NCI-H1694 (cell line): ENCODE results near the gene MTG1.
"Not testable (repeated sequence)": the region's sequence is repeated elsewhere in the genome, so short reads cannot be mapped to it uniquely, and the experiment has no call there.

Experiments used
- DNase-seq: peaks from one replicate; lab custom pipeline; 2025; lab: John Stamatoyannopoulos, UW

MTG1 gene

GRCh38 chr10:133424102-133424501 is 30.1 kb downstream of the MTG1 start:
- not testable (repeated sequence) for DNase-seq

GRCh38 chr10:133424601-133425000 is 30.6 kb downstream of the MTG1 start, which contains the start of gene SPRN:
TSS of gene SPRN (minus strand) at chr10:133424625. CDS start at chr10:133423681, 944 bp downstream.
- not testable (repeated sequence) for DNase-seq

DNA sequence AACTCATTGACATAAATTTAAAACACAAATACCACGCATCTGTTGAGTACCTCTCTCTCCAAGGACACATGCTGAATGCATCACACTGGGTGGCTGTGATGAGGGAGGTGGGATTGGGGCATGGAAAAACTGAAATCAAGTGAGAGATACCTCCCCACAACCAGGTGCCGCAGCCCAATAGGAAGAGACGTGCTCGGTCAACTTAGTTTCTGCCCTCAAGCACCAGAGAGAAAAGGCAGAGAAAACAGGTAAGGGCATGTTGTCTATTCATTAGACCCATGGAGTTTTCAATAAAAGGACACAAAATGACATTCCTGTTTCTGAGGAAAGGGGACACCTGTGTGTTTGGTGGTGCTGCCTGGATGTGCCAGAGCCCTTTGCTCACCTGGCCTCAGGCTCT is 35.6 kb downstream of the MTG1 start:
- not testable (repeated sequence) for DNase-seq

- DNase-seq = not testable (repeated sequence)
Measured at GRCh38 chr10:133431888-133432613, 38.1 kb downstream of the MTG1 start.

- not testable (repeated sequence) for DNase-seq
Measured at GRCh38 chr10:133432789-133433188, 38.8 kb downstream of the MTG1 start.

DNA sequence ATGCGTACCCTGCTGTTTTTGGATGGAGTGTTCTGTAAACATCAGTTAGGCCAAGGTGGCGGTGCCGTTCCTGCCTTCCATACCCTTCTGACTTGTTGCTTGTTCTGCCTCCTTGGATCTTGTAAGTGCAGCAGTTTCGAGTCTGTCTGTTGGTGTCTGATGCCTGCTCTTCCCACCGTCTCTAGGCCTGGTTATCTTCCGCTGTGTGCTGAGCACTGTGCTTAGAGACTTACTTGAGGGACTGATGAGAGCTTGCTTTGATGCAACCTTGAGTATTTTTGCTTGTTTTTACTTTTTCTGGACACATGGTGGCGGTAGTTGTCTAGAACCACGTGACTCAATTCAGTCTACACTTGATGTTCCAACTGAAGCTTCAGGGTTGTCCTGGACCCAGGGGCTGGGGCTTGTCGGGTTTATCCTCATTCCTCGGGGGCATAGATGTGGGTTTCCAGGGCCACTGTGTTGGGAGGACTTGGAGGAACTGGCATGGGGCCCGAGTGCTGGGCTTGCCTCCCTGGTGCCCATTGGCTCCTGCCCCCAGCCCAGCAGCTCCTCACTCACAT is 44.8 kb downstream of the MTG1 start:
- peak; percentile 3 for DNase-seq

DNA sequence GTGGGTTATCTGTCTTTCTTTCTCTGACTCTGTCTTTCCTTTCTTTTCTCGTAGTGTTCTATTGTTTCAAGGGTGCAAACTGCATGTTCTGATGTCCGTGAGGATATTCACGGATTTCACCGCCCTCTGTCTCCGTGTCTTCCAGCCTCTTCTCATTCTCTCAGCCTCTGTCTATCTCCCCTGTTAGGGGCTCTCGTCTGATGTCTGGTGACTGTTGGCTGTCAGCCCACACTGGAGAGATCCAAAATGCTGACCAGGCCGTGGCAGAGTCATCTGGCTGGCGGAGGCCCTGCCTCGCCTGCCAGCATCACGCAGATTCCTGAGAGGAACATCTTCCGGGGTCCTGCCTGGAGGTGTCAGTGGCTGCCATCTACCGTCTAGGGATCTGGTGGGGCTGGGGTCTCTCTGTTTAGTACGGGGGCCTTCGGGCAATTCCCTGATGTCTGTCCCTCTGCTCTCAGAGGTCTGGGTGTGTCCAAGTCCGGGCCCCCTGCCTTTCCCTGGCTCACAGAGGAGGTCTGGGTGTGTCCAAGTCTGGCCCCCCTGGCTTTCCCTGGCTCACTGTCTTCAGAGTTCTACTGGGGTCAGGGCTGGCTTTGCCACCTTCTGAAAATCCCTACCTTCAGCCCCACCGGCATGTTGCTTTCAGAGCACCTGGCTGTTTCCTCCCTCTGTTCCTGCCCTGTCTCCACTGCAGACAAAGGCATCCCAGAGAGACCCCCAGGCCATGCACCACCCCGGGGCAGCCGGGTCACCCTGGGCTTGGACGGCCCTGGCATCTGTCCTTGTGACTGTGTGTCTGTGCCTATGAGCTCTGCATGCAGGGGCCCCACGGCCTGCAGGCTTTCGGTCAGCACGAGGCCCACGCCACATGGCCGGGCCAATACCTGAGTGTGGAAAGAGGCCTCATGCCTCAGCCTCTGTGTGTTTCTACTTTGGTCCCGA is 45.8 kb downstream of the MTG1 start:
- DNase-seq = no peak

DNA sequence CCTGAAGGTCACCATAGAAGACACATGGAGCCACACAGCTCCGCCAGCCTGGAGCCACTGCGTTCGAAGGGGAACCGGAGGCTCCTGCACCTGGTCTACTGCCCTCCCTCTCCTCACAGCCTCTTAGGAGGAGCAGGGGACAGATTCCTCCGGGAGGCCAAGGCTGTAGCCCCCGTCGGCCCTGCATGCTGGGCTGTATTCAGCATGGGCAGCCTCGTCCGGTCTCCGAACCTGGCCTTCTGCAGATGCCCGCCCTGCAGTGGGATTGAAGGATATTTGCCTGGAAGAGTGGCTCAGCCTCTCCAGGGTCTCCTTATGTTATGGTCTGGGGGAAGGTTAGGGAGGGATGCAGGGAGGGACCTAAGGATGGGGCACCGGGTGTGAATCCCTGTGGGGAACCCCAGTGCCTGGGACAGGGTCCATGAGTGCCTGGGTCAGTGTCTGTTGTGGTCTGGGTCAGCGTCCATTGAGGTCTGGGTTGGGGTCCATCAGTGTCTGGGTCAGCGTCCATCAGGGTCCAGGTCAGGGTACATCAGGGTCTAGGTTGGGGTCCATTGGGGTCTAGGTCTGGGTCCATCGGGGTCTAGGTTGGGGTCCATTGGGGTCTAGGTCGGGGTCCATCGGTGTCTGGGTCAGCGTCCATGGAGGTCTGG is 46.8 kb downstream of the MTG1 start:
- no peak for DNase-seq

DNA sequence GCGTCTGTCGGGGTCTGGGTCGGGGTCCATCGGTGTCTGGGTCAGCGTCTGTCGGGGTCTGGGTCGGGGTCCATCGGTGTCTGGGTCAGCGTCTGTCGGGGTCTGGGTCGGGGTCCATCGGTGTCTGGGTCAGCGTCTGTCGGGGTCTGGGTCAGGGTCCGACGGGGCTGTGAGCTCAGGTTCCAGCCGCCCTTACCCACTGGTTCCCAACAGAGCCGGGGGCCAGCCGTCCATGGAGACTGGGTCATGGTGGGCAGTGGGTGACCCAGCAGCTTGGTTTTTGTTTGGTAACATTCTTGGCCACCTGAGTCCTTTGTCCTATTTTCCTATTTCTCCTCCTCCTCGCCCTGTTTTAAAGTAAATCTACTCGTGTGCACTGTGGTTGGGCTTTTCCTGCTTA is 47.4 kb downstream of the MTG1 start:
- not testable (repeated sequence) for DNase-seq

DNA sequence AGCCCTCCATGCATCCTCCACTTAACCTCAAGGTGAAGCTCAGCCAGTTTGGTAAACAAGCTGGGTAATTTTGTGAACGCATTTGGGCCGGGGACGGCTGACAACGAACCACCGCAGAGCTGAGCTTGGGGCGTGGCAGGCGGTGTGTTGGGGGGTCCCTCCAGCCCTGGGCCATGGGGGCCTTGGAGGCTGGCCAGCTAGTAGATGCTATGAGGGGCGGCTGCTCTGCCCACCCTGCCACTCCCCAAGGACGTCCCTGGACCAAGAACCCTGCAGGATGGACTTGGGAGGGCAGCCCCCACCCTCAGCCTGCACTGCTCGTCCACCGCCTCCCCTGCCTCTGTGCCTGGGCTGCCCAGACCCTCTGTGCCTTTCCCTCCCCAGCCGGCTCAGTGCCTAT is 47.8 kb downstream of the MTG1 start:
- DNase-seq = no peak

DNA sequence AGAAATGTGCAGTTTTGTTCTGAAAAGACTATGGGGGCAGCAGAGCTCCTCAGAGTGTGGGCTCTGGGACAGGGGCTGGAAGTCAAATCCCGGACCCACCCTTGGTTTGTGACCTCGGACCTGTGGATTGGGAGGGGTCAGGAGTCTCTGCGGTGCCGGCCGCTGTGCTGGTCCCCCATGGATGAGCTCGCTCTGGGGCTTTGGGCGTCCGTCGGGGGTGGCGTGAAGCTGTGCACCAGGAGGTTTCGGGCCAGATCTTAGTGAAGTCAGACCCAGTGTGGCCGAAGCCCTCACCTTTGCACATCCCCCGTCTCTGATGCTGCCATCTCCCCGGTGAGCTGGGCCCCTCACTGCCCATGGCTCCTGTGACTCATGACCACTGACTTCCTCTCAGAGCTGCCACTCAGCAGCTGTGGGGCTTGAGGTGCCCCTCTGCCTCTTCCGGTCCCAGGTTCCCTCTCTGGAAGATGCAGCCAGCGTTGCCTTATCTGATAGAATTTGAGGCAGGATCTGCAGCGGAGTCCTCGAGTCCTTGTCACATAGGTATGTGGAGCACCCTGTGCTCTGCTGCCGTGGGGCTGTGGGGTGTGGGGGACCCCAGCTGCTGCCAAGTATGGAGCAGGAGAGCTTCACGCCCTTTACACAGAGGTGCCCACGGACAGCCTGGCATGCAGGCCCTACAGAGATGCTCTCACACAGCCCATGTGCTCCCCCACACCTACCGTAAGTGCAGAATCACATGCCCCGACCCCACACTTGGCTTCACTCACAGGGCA is 48.4 kb downstream of the MTG1 start:
- DNase-seq = no peak

DNA sequence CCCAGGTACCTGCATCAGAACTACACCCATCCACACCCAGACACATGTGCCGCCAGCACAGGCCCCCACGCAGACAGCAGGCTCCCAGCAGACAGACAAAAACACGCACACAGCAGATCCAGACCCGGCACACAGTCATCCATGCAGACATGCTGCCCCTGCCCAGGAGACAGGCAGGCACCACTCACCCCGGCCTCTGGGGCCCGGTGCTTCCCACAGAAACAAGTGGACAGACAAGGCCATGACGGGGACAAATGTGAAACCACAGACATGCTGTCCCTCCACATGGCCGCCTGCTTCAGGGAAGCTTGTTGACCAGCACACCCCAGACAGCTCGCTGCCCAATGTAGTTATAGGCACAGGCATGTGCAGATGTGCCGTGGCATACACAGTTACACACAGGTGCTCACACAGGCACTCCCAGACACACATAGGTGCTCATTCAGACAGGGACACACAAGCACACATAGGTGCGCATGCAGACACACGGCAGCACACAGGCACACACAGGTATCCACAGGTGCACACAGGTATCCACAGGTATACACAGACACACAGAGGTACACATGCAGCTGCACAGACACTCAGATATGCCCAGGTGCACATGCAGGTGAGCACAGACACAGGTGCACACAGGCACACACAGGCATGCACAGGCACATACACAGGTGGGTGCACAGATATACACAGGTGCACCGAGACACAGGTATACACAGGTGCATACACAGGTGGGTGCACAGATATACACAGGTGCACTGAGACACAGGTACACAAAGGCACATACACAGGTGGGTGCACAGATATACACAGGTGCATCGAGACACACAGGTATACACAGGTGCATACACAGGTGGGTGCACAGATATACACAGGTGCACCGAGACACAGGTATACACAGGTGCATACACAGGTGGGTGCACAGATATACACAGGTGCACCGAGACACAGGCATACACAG is 49.3 kb downstream of the MTG1 start:
- no peak for DNase-seq

GRCh38 chr10:133444342-133445267 is 50.6 kb downstream of the MTG1 start:
- DNase-seq = no peak

- no peak for DNase-seq
Measured at GRCh38 chr10:133445268-133445732, 51.3 kb downstream of the MTG1 start.

DNA sequence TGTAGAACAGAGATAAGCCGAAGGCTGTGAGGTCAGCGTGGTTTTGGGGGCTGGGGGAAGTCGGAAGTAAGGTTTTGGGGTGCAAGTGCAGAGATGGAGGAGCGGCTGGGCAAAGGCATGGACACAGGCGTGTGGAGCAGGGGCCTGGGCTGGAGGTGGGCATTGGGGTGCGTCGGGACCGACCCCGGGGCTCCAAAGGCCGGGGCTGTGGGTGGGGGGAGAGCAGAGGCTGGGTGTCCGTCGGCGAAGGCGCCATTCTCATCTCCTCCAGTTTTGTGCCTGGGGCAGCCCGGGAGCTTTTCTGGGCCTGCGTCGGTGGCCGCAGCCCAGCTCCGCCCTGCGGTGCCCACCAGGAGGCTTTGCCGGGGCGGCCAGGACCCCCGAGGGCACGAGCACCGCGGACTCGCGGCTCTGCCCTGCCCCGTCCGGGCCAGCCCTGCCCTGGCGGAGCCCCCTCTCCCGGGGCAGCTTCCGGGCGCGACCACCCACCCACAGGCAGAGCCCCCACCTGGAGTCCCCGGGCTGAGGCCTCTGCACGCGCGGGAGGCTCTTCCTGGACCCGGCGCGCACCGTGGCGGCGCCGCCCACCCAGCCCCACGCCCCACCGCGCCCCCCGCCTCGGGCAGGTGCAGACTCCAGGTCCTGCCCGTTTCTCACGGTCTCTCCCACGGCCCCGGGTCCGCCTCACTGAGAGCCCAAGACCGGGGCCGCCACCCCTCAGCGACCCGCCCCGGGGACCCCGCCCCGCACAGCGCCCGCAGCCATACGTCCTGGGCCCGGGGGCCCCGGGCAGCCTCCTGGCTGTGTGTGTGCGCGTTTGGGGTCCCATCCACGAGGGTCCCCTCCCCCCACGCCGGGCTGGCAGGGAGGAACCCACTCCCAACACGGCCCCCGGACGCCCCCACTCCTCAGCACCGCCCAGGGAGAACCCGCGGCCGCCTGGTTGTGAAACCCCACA is 52.1 kb downstream of the MTG1 start:
- DNase-seq = no peak

GRCh38 chr10:133446979-133447378 is 53.0 kb downstream of the MTG1 start:
- no peak for DNase-seq

DNA sequence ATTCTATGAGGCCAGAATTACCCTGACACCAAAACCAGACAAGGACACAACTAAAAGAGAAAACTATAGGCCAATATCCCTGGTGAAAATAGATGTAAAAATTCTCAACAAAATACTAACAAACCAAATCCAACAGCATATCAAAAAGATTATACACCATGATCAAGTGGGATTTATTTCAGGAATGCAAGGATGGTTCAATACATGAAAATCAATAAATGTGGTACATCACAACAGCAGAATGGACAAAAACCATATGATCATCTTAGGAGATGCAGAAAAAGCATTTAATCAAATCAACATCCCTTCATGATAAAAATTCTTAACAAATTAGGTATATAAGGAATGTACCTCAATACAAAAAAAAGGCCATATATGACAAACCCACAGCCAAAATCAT is 54.2 kb downstream of the MTG1 start:
- no peak for DNase-seq

DNA sequence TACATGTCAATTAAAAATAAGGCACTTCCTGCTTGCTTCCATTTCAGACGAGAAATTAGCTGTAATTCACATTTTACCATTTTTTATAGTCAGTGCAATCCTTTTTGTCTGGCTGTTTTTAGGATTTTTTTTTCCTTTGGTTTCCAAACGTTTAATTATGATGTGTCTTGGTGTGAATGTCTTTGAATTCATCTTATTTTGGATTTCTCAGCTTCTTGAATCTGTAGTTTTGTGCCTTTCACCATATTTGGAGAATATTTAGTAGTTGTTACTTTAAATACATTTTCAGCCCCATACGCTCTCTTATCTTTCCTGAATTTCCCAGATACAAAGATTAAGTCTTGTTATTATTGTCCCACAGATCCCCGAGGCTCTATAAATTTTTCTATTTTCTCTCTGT is 57.4 kb downstream of the MTG1 start:
- DNase-seq = no peak
